ENCODE results near the gene ARHGAP44.
A peak's percentile ranks its signal among the peaks of the same experiment; 100 is the strongest.

ARHGAP44 gene

GRCh38 chr17:12952012-12952411 is 162.7 kb downstream of the ARHGAP44 start:
- Histone ChIP-seq H3K4me1 (ENCODE audit: low read length) (peaks cover 5% of the 10 kb centered on the region), H2AFZ (ENCODE audit: low read depth, low read length) (no peak overlapping the region), H3K4me2 (ENCODE audit: low read length) (no peak overlapping the region), H3K36me3 (replicated peaks; ENCODE audit: low read depth, low read length) (peaks cover 28% of the 10 kb centered on the region), H3K9me3 (ENCODE audit: insufficient read depth, low read length) (no peaks in the 10 kb centered on the region), H3K4me3 (ENCODE audit: low read length) (no peak overlapping the region), H3K9ac (ENCODE audit: low read length) (no peak overlapping the region), H3K27me3 (ENCODE audit: low read depth, low read length) (no peaks in the 10 kb centered on the region), H4K20me1 (ENCODE audit: insufficient read depth, low read length) (no peaks in the 10 kb centered on the region), H3K27ac (ENCODE audit: low read length) (no peak overlapping the region), H3K79me2 (ENCODE audit: low read length) (no peaks in the 10 kb centered on the region)
- TF ChIP-seq, protein P1, sequence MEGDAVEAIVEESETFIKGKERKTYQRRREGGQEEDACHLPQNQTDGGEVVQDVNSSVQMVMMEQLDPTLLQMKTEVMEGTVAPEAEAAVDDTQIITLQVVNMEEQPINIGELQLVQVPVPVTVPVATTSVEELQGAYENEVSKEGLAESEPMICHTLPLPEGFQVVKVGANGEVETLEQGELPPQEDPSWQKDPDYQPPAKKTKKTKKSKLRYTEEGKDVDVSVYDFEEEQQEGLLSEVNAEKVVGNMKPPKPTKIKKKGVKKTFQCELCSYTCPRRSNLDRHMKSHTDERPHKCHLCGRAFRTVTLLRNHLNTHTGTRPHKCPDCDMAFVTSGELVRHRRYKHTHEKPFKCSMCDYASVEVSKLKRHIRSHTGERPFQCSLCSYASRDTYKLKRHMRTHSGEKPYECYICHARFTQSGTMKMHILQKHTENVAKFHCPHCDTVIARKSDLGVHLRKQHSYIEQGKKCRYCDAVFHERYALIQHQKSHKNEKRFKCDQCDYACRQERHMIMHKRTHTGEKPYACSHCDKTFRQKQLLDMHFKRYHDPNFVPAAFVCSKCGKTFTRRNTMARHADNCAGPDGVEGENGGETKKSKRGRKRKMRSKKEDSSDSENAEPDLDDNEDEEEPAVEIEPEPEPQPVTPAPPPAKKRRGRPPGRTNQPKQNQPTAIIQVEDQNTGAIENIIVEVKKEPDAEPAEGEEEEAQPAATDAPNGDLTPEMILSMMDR (IDR thresholded peaks at IDR 0.05; ENCODE audit: low read depth, low read length) = no peak
- TF ChIP-seq EZH2phosphoT487 (IDR thresholded peaks at IDR 0.05; ENCODE audit: low read depth) = no peak

DNA sequence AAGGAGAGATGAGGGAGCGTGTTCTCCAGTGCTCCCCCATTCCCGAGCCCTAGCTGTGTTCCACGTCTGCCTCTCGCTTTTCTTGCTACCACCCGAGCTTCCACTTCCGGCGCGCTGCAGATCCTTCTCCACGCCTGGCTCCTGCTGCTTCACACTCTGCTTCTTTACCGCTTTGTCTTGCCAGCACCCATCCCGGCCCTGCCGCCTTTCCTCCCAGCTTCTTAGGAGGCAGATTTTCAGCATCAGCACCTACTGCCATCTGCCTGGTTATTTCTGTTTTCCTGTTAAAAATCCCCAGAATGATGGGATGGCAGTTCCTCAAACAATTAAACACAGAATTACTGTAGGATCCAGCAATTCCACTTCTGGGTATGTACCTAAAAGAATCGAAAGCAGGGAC is 163.9 kb downstream of the ARHGAP44 start:
- TF ChIP-seq, protein P1 (IDR thresholded peaks at IDR 0.05; ENCODE audit: low read depth, low read length) = no peak
- no peak for TF ChIP-seq EZH2phosphoT487 (IDR thresholded peaks at IDR 0.05; ENCODE audit: low read depth)
- Histone ChIP-seq H3K4me2 (ENCODE audit: low read length) (no peak overlapping the region), H3K27me3 (ENCODE audit: low read depth, low read length) (no peaks in the 10 kb centered on the region), H4K20me1 (ENCODE audit: insufficient read depth, low read length) (no peaks in the 10 kb centered on the region), H2AFZ (ENCODE audit: low read depth, low read length) (no peak overlapping the region), H3K4me1 (ENCODE audit: low read length) (peaks cover 10% of the 10 kb centered on the region), H3K27ac (ENCODE audit: low read length) (no peak overlapping the region), H3K9me3 (ENCODE audit: insufficient read depth, low read length) (no peaks in the 10 kb centered on the region; the same call in 1 of the 2 replicates), H3K9ac (ENCODE audit: low read length) (no peak overlapping the region), H3K4me3 (ENCODE audit: low read length) (no peak overlapping the region), H3K79me2 (ENCODE audit: low read length) (no peaks in the 10 kb centered on the region), H3K36me3 (replicated peaks; ENCODE audit: low read depth, low read length) (peaks cover 37% of the 10 kb centered on the region)

DNA sequence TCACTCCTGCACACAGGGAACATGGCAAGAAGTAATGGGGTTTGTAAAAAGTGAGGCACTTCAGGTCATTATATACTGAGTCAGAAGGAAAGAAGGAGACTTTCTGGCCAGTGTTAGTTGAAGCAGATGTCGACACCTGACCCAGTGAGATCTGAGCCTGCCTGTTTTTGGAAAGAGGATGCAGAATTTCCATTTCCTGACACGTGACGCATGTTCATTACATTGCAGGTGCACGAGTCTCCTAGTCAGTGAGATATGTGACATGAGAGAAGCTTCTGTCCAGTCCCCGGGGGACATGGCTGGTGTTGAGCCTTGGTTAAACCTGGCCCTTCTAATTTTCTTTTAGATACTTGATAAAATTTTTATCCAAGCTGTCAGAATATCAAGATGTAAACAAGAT is 166.2 kb downstream of the ARHGAP44 start:
- Histone ChIP-seq H3K27ac (ENCODE audit: low read length) (peak overlapping the region; percentile 23; the same call in 1 of the 2 replicates), H3K4me1 (ENCODE audit: low read length) (peaks cover 14% of the 10 kb centered on the region), H3K36me3 (replicated peaks; ENCODE audit: low read depth, low read length) (peaks cover 40% of the 10 kb centered on the region), H3K4me3 (ENCODE audit: low read length) (no peak overlapping the region), H3K79me2 (ENCODE audit: low read length) (no peaks in the 10 kb centered on the region), H3K9me3 (ENCODE audit: insufficient read depth, low read length) (no peaks in the 10 kb centered on the region; the same call in 1 of the 2 replicates), H3K27me3 (ENCODE audit: low read depth, low read length) (no peaks in the 10 kb centered on the region), H2AFZ (ENCODE audit: low read depth, low read length) (no peak overlapping the region), H4K20me1 (ENCODE audit: insufficient read depth, low read length) (no peaks in the 10 kb centered on the region), H3K9ac (ENCODE audit: low read length) (no peak overlapping the region), H3K4me2 (ENCODE audit: low read length) (no peak overlapping the region)
- TF ChIP-seq, protein P1 (IDR thresholded peaks at IDR 0.05; ENCODE audit: low read depth, low read length) = no peak
- no peak for TF ChIP-seq EZH2phosphoT487 (IDR thresholded peaks at IDR 0.05; ENCODE audit: low read depth)

DNA sequence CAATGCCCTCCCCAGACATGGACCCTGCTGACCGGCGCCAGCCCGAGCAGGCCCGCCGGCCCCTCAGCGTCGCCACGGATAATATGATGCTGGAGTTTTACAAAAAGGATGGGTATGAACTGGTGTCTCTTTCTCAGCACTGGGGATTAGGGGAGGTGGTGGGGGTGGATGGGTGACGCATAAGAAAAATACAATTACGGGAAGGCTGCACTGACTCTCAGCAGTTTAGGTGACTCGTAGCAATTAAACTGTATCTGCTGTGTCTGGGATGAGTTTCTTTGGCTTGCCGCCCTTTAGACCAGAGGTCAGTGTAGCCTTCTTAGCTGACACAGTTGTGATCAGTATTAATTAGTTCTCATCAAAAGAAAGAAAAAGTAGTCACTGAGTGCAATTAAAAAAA is 169.5 kb downstream of the ARHGAP44 start:
- Histone ChIP-seq H3K9me3 (ENCODE audit: insufficient read depth, low read length) (no peaks in the 10 kb centered on the region; the same call in 1 of the 2 replicates), H3K4me3 (ENCODE audit: low read length) (no peak overlapping the region), H3K79me2 (ENCODE audit: low read length) (no peaks in the 10 kb centered on the region), H3K4me2 (ENCODE audit: low read length) (no peak overlapping the region), H3K27ac (ENCODE audit: low read length) (no peak overlapping the region), H2AFZ (ENCODE audit: low read depth, low read length) (no peak overlapping the region), H4K20me1 (ENCODE audit: insufficient read depth, low read length) (no peaks in the 10 kb centered on the region), H3K36me3 (replicated peaks; ENCODE audit: low read depth, low read length) (peaks cover 35% of the 10 kb centered on the region), H3K27me3 (ENCODE audit: low read depth, low read length) (no peaks in the 10 kb centered on the region), H3K9ac (ENCODE audit: low read length) (no peak overlapping the region), H3K4me1 (ENCODE audit: low read length) (peaks cover 18% of the 10 kb centered on the region)
- TF ChIP-seq, protein P1 (IDR thresholded peaks at IDR 0.05; ENCODE audit: low read depth, low read length) = no peak
- TF ChIP-seq EZH2phosphoT487 (IDR thresholded peaks at IDR 0.05; ENCODE audit: low read depth) = no peak
